IMR-90 (cell line): ENCODE measurements around the gene HNRNPU. TPM values are rescaled to one million over a fixed set of nuclear protein-coding genes. Genes with fewer than 3 reads are reported as not detected.

ENCODE experiments used
- ATAC-seq: fragments of 200-7000 bp; cut with Tn5 transposase; 2 replicates; pipeline ENCODE4 v1.9.1; 2020; ENCODE audit warnings: low read depth, mild to moderate bottlenecking, moderate library complexity
- BruUV-seq: library from RNA; stranded (reverse); fragments of 400-500 nt; replicated peaks from 2 replicates; lab custom pipeline; 2021; lab: Mats Ljungman, UMichigan
- CTCF ChIA-PET: fragments of 300-600 bp; formaldehyde crosslinking; extraction: SDS; loops from one replicate; lab custom pipeline; 2021; ENCODE audit warnings: antibody characterized with exemption; lab: Yijun Ruan, JAX
- POLR2A ChIA-PET: fragments of 300-600 bp; sonication (Branson Sonifier 250); formaldehyde crosslinking; loops from one replicate; lab custom pipeline; 2022; ENCODE audit warnings: antibody characterized with exemption; ENCODE audit not compliant: unreplicated experiment; lab: Charles Lee
- DNase-seq: peaks from one replicate; pipeline ENCODE4 v3.0.0; 2013
- H2AFZ ChIP-seq: replicated peaks from 2 replicates; pipeline ENCODE3; 2013; ENCODE audit warnings: low read length, mild to moderate bottlenecking; ENCODE audit not compliant: poor library complexity
- H2AK5ac ChIP-seq: 2 replicates; pipeline ENCODE4 v1.6.1; 2013; ENCODE audit warnings: low read depth, low read length, inconsistent platforms
- H2AK9ac ChIP-seq: replicated peaks from 2 replicates; pipeline ENCODE3; 2013; ENCODE audit warnings: mild to moderate bottlenecking, low read depth, low read length, moderate library complexity; ENCODE audit not compliant: poor library complexity
- H2BK120ac ChIP-seq: 2 replicates; pipeline ENCODE4 v1.6.1; 2013; ENCODE audit warnings: low read depth, low read length, inconsistent platforms
- H2BK15ac ChIP-seq: 3 replicates; pipeline ENCODE4 v1.6.1; 2013; ENCODE audit warnings: low read depth, low read length, inconsistent platforms
- H2BK20ac ChIP-seq: 2 replicates; pipeline ENCODE4 v1.6.1; 2013; ENCODE audit warnings: low read depth, mild to moderate bottlenecking, inconsistent platforms, low read length, moderate library complexity
- H2BK5ac ChIP-seq: 2 replicates; pipeline ENCODE4 v1.6.1; 2013; ENCODE audit warnings: mild to moderate bottlenecking, low read depth, low read length, inconsistent platforms; ENCODE audit not compliant: poor library complexity, severe bottlenecking
- H3K14ac ChIP-seq: replicated peaks from 2 replicates; pipeline ENCODE4 v1.6.1; 2013; ENCODE audit warnings: low read depth, low read length, inconsistent platforms
- H3K18ac ChIP-seq: 2 replicates; pipeline ENCODE4 v1.6.1; 2013; ENCODE audit warnings: low read depth, low read length, control low read depth
- H3K23ac ChIP-seq: 2 replicates; pipeline ENCODE4 v1.6.1; 2013; ENCODE audit warnings: low read depth, low read length, inconsistent platforms
- H3K27ac ChIP-seq: 2 replicates; pipeline ENCODE4 v1.5.1; 2013; ENCODE audit warnings: mild to moderate bottlenecking, control low read depth, low read length; ENCODE audit not compliant: insufficient read depth
- H3K27me3 ChIP-seq: 2 replicates; pipeline ENCODE4 v1.6.1; 2013; ENCODE audit warnings: low read length; ENCODE audit not compliant: control insufficient read depth, insufficient read depth
- H3K36me3 ChIP-seq: 2 replicates; pipeline ENCODE4 v1.6.1; 2013; ENCODE audit warnings: low read length, mixed read lengths; ENCODE audit not compliant: control insufficient read depth, insufficient read depth
- H3K4ac ChIP-seq: 2 replicates; pipeline ENCODE4 v1.6.1; 2013; ENCODE audit warnings: low read depth, low read length, inconsistent platforms
- H3K4me1 ChIP-seq: 2 replicates; pipeline ENCODE4 v1.6.1; 2013; ENCODE audit warnings: low read length, mixed read lengths; ENCODE audit not compliant: control insufficient read depth, insufficient read depth
- H3K4me2 ChIP-seq: 2 replicates; pipeline ENCODE4 v1.6.1; 2013; ENCODE audit warnings: low read depth, mild to moderate bottlenecking, control low read depth, low read length, moderate library complexity
- H3K4me3 ChIP-seq: 2 replicates; pipeline ENCODE4 v1.5.1; 2013; ENCODE audit warnings: low read depth, mild to moderate bottlenecking, control low read depth, low read length, moderate library complexity; ENCODE audit not compliant: insufficient read depth
- H3K56ac ChIP-seq: 2 replicates; pipeline ENCODE4 v1.6.1; 2013; ENCODE audit warnings: low read length, inconsistent platforms; ENCODE audit not compliant: insufficient read depth; ENCODE audit errors: extremely low read depth
- H3K79me1 ChIP-seq, 2 experiments: 2 replicates each; pipeline ENCODE4 v1.6.1; 2013; ENCODE audit warnings: low read length in 2 of 2, inconsistent platforms in 1 of 2, low read depth in 1 of 2
- H3K9ac ChIP-seq: 2 replicates; pipeline ENCODE4 v1.6.1; 2013; ENCODE audit warnings: low read depth, low read length, control low read depth
- H3K9me1 ChIP-seq: 2 replicates; pipeline ENCODE4 v1.6.1; 2013; ENCODE audit warnings: low read length, inconsistent platforms; ENCODE audit not compliant: insufficient read depth
- H3K9me3 ChIP-seq: 2 replicates; pipeline ENCODE4 v1.6.1; 2013; ENCODE audit warnings: low read length; ENCODE audit not compliant: control insufficient read depth, insufficient read depth
- H4K20me1 ChIP-seq: 2 replicates; pipeline ENCODE4 v1.6.1; 2013; ENCODE audit warnings: low read length, inconsistent platforms; ENCODE audit not compliant: insufficient read depth
- H4K5ac ChIP-seq: 2 replicates; pipeline ENCODE4 v1.6.1; 2013; ENCODE audit warnings: mild to moderate bottlenecking, low read depth, low read length, control low read depth
- H4K8ac ChIP-seq, 2 experiments: 2 replicates each; pipeline ENCODE4 v1.6.1; 2013; ENCODE audit warnings: low read depth in 2 of 2, low read length in 2 of 2, control low read depth in 1 of 2, inconsistent platforms in 1 of 2
- H4K91ac ChIP-seq: 2 replicates; pipeline ENCODE4 v1.6.1; 2013; ENCODE audit warnings: low read depth, low read length, inconsistent platforms; ENCODE audit not compliant: insufficient read depth
- BHLHE40 ChIP-seq: fragments of 150-350 bp; IDR thresholded peaks from 2 replicates; pipeline ENCODE4 v1.6.1; 2016; ENCODE audit warnings: mild to moderate bottlenecking, low read depth, low read length
- CHD1 ChIP-seq: IDR thresholded peaks from 2 replicates; pipeline ENCODE4 v1.6.1; 2012; ENCODE audit warnings: low read depth, low read length, improper control_type of control experiment
- FOS ChIP-seq: fragments of 150-350 bp; IDR thresholded peaks from 2 replicates; pipeline ENCODE4 v1.6.1; 2016; ENCODE audit warnings: low read depth, low read length
- MAFK ChIP-seq: IDR thresholded peaks from 2 replicates; pipeline ENCODE4 v1.6.1; 2012; ENCODE audit warnings: low read depth, low read length, improper control_type of control experiment
- MAZ ChIP-seq: IDR thresholded peaks from 2 replicates; pipeline ENCODE4 v1.6.1; 2012; ENCODE audit warnings: low read depth, mild to moderate bottlenecking, low read length, improper control_type of control experiment, moderate library complexity, borderline replicate concordance
- NFE2L2 ChIP-seq: fragments of 150-350 bp; IDR thresholded peaks from 2 replicates; pipeline ENCODE4 v1.6.1; 2016; ENCODE audit warnings: low read depth, mild to moderate bottlenecking, low read length
- POLR2A ChIP-seq: IDR thresholded peaks from 2 replicates; pipeline ENCODE4 v1.6.1; 2012; ENCODE audit warnings: mild to moderate bottlenecking, low read depth, low read length
- RAD21 ChIP-seq: IDR thresholded peaks from 2 replicates; pipeline ENCODE4 v1.6.1; 2012; ENCODE audit warnings: low read length, improper control_type of control experiment
- RCOR1 ChIP-seq: IDR thresholded peaks from 2 replicates; pipeline ENCODE4 v1.6.1; 2012; ENCODE audit warnings: mild to moderate bottlenecking, low read length, improper control_type of control experiment; ENCODE audit not compliant: insufficient replicate concordance
- RFX5 ChIP-seq: IDR thresholded peaks from 2 replicates; pipeline ENCODE4 v1.8.0; 2012; ENCODE audit warnings: low read depth, mild to moderate bottlenecking, low read length, moderate library complexity
- SMC3 ChIP-seq: fragments of 150-350 bp; IDR thresholded peaks from 2 replicates; pipeline ENCODE4 v1.6.1; 2016; ENCODE audit warnings: low read depth, mild to moderate bottlenecking, antibody characterized with exemption, low read length, moderate library complexity
- WGBS, 2 experiments: methylation state at CpG; one replicate each; pipeline versions ENCODE4 v1.1.5 to v1.1.7; 2013; ENCODE audit warnings: missing lambda C conversion rate in 2 of 2; ENCODE audit not compliant: insufficient read length in 1 of 2; ENCODE audit errors: extremely low coverage in 2 of 2; 5-methylcytosine and 5-hydroxymethylcytosine counted together
- dilution Hi-C: fragments of 300-500 bp; cut with HindIII; formaldehyde crosslinking; loops from one replicate; pipeline ENCODE4 v1.14.3; 2018; ENCODE audit warnings: low sequenced_read_pairs; ENCODE audit not compliant: unreplicated experiment
- in situ Hi-C: fragments of 300-500 bp; cut with MboI; formaldehyde crosslinking; loops from 3 replicates; pipeline ENCODE4 v1.14.3; 2019; ENCODE audit warnings: low sequenced_read_pairs, inconsistent platforms, mixed read lengths
- intact Hi-C: fragments of 100-400 bp; cut with micrococcal nuclease; formaldehyde crosslinking; loops from 2 replicates; pipeline ENCODE4 v1.10.0; 2022
- polyA plus RNA-seq, 3 experiments: library from polyadenylated mRNA; depleted of rRNA; stranded (reverse); fragments of >200 nt; gene quantifications; 2 replicates each; pipeline ENCODE4 v1.2.3, GENCODE V29; 2012; ENCODE audit warnings: low replicate concordance in 1 of 3
- total RNA-seq: library from RNA; depleted of rRNA; stranded (reverse); fragments of >200 nt; gene quantifications from 2 replicates; pipeline ENCODE4 v1.2.3, GENCODE V29; 2012
- TF ChIP-seq, protein P1 (sequence below): conservative IDR thresholded peaks from 2 replicates; pipeline ENCODE4 v1.5.1; 2012; ENCODE audit warnings: mild to moderate bottlenecking, low read depth, low read length, improper control_type of control experiment
- TF ChIP-seq, protein P2 (sequence below): fragments of 150-350 bp; IDR thresholded peaks from 2 replicates; pipeline ENCODE4 v1.6.1; 2017; ENCODE audit warnings: mild to moderate bottlenecking, antibody characterized with exemption, low read length, low read depth
- TF ChIP-seq, protein P3 (sequence below): fragments of 150-350 bp; IDR thresholded peaks from 2 replicates; pipeline ENCODE4 v1.6.1; 2016; ENCODE audit warnings: low read depth, mild to moderate bottlenecking, low read length, moderate library complexity, borderline replicate concordance

The HNRNPU gene
- total and polyA plus RNA-seq, 2 of the 4 experiments (the other 2 are of a cell fraction) = 151 to 169 TPM

DNA sequence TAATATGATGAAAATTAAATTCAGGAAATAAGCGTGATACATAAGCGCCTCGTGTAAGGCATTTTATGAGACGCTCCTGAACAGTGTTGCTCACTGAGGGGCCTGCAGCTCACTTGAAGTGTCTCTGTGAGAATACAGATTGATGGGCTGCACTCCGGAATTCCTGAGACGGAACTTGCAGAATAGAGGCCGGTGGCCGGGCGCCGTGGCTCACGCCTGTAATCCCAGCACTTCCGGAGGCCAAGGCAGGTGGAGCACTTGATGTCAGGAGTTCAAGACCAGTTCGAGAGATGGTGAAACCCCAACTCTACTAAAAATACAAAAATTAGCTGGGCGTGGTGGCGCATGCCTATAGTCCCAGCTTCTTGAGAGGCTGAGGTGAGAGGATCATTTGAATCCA, 49.5 kb upstream of the HNRNPU start (continued):
- TF ChIP-seq FOS = no peak

DNA sequence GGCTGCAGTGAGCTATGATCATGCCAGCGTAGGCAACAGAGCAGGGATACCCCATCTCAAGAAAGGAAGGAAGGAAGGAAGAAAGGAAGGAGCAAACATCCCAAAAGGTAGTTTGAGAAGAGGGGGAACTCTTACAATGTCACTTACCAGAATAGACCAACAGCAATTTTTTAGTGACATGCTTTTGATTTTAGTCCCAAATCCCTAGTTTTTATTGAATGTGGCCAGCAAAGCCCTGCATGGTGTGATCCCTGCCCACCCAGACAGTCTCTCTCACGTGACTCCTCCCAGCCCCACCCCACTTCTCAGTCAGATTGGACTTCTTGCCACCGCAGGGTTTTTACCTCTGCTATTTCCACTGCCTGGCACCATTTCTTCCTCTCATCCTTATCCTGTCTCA, 39.8 kb upstream of the HNRNPU start:
- Histone ChIP-seq H3K4me3 (no peak overlapping the region), H3K9ac (no peak overlapping the region), H3K4me2 (no peak overlapping the region), H4K8ac (no peak overlapping the region), H2BK120ac (no peak overlapping the region), H3K9me3 (no peaks in the 10 kb centered on the region), H3K4ac (no peak overlapping the region), H3K27ac (no peak overlapping the region), H4K20me1 (no peaks in the 10 kb centered on the region), H2AFZ (no peak overlapping the region), H3K23ac (no peak overlapping the region), H3K27me3 (no peaks in the 10 kb centered on the region), H3K36me3 (no peaks in the 10 kb centered on the region), H4K91ac (no peak overlapping the region), H3K9me1 (peaks cover 2% of the 10 kb centered on the region; the same call in 1 of the 2 replicates), H2BK20ac (no peak overlapping the region), H3K14ac (no peak overlapping the region), H3K79me1 (no peaks in the 10 kb centered on the region), H3K56ac (no peak overlapping the region), H2AK5ac (no peak overlapping the region), H3K18ac (no peak overlapping the region), H2BK15ac (no peak overlapping the region), H2AK9ac (no peak overlapping the region), H4K5ac (no peak overlapping the region; the same call in 1 of the 2 replicates), H2BK5ac (no peak overlapping the region), H3K4me1 (0 out of 2 replicates have a peak, but pooled peaks cover 4% of the 10 kb centered on the region)
- intact Hi-C loops = no loop called here
- BruUV-seq = no TSS peak
- ATAC-seq (no peak), DNase-seq (no peak)
- in situ Hi-C loops = no loop called here
- 50% methylated on average over 1 of the region's 3 CpGs; no CpG with 5 or more reads in 1 of the 2 experiments for WGBS, 2 experiments
- ChIA-PET CTCF (interaction anchor here (0.6 kb wide), 1 partner anchor 12 kb away, joined by 3 read pairs; no protein-coding TSS in a partner anchor), POLR2A (interaction anchor here (0.6 kb wide), 1 partner anchor 1559 kb away, joined by 3 read pairs; no protein-coding TSS in a partner anchor)
- dilution Hi-C loops = no loop called here
- TF ChIP-seq FOS = no peak
- no peak for TF ChIP-seq NFE2L2
- no peak for TF ChIP-seq RFX5
- TF ChIP-seq RAD21 = no peak
- no peak for TF ChIP-seq POLR2A
- TF ChIP-seq, protein P1, sequence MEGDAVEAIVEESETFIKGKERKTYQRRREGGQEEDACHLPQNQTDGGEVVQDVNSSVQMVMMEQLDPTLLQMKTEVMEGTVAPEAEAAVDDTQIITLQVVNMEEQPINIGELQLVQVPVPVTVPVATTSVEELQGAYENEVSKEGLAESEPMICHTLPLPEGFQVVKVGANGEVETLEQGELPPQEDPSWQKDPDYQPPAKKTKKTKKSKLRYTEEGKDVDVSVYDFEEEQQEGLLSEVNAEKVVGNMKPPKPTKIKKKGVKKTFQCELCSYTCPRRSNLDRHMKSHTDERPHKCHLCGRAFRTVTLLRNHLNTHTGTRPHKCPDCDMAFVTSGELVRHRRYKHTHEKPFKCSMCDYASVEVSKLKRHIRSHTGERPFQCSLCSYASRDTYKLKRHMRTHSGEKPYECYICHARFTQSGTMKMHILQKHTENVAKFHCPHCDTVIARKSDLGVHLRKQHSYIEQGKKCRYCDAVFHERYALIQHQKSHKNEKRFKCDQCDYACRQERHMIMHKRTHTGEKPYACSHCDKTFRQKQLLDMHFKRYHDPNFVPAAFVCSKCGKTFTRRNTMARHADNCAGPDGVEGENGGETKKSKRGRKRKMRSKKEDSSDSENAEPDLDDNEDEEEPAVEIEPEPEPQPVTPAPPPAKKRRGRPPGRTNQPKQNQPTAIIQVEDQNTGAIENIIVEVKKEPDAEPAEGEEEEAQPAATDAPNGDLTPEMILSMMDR = no peak
- TF ChIP-seq, protein P2, sequence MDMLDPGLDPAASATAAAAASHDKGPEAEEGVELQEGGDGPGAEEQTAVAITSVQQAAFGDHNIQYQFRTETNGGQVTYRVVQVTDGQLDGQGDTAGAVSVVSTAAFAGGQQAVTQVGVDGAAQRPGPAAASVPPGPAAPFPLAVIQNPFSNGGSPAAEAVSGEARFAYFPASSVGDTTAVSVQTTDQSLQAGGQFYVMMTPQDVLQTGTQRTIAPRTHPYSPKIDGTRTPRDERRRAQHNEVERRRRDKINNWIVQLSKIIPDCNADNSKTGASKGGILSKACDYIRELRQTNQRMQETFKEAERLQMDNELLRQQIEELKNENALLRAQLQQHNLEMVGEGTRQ = no peak
- TF ChIP-seq SMC3 = no peak
- no peak for TF ChIP-seq RCOR1
- TF ChIP-seq, protein P3, sequence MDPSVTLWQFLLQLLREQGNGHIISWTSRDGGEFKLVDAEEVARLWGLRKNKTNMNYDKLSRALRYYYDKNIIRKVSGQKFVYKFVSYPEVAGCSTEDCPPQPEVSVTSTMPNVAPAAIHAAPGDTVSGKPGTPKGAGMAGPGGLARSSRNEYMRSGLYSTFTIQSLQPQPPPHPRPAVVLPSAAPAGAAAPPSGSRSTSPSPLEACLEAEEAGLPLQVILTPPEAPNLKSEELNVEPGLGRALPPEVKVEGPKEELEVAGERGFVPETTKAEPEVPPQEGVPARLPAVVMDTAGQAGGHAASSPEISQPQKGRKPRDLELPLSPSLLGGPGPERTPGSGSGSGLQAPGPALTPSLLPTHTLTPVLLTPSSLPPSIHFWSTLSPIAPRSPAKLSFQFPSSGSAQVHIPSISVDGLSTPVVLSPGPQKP = no peak
- no peak for TF ChIP-seq BHLHE40
- TF ChIP-seq MAFK = no peak
- TF ChIP-seq MAZ = no peak
- TF ChIP-seq CHD1 = no peak
